Posterior vena cava (tissue), 2 donors: ENCODE data around the gene SHROOM3. TPM values are rescaled to one million over a fixed set of nuclear protein-coding genes. Genes with fewer than 3 reads are reported as not detected.

Source experiments
- DNase-seq: peaks from one replicate; pipeline ENCODE4 v3.0.0-alpha.2; 2020; ENCODE audit warnings: low spot score
- intact Hi-C, 2 donors: fragments of 100-400 bp; cut with DNase I; formaldehyde crosslinking; loops; one replicate each; pipeline versions ENCODE4 v1.14.1 to v1.14.2; 2022 to 2023
- total RNA-seq, 2 donors: library from RNA; stranded (reverse); fragmentation: NEBNext Ultra II Directional; extraction: Animal tissue kit (Norgen Biotek cat#: 25700); gene quantifications; one replicate each; pipeline ENCODE4 v1.2.1, GENCODE V29; 2021
- donor health status: DM: yes; HTN: yes; CAD: no.
- donor health status: DM: yes; HTN: yes; CAD: no.

SHROOM3 gene
- total RNA-seq, 2 donors from 2014 or later = 71.4 to 77.8 TPM

- no peak for DNase-seq
- intact Hi-C loops = no loop called here
These were observed 228.8 kb downstream of the SHROOM3 start for GRCh38 chr4:76663824-76664223.

DNA sequence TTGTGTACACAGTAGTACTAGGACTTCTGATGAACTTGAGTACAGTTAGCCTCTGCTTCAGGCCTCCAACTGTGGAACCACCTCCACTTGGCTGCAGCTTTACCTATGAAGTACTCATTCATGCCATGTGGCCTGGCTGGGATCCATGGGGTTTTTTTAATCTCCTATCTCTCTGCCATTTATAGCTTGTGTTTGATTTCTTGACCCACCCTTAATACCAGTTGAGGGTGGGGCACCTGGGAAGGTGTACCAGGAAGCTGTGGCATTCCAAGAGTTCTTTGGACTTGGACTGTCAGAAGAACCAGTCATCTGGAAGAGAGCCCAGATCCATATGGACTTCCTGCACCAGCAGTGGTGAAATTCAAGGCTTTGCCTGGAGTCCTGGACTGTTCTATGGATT is 230.1 kb downstream of the SHROOM3 start:
- no peak for DNase-seq
- intact Hi-C loops = no loop called here

- intact Hi-C loops = no loop called here
- DNase-seq = no peak
These were observed 230.7 kb downstream of the SHROOM3 start for GRCh38 chr4:76665721-76666120.

DNA sequence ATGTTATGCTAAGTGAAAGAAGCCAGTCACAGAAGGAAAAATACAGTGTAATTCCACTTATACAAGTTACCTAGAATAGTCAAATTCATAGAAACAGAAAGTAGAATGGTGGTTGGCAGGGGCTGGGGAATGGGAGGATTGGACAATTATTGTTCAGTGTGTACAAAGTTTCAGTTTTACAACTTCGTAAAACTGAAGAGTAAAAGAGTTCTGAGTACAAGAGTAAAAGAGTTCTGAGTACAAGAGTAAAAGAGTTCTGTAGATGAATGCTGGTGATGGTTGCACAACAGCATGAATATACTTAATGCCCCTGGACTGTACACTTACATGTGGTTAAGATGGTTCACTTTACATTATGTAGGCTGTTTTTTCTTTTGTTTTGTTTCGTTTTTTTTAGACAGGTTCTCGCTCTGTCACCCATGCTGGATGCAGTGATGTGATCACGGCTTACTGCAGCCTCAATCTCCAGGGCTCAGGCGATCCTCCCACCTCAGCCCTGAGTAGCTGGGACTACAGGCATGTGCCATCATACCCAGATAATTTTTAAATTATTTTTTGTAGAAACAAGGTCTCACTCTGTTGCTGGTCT is 232.0 kb downstream of the SHROOM3 start:
- no peak for DNase-seq
- intact Hi-C loops = no loop called here

DNA sequence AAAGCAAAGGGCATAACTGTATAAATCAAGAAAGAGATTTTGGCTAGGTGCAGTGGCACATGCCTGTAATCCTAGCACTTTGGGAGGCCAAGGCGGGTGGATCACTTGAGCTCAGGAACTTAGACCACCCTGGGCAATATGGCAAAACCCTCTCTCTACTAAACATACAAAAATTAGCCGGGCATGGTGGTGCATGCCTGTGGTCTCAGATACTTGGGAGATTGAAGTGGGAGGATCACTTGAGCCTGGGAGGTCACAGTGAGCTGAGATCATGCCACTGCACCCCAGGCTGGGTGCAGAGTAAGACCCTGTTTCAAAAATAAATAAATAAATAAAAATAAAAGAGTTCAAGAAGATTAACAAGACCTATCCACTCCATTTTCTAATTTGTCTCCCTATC is 235.6 kb downstream of the SHROOM3 start:
- intact Hi-C loops = no loop called here
- no peak for DNase-seq

GRCh38 chr4:76673362-76673761 is 238.3 kb downstream of the SHROOM3 start:
- intact Hi-C loops = no loop called here
- no peak for DNase-seq

DNA sequence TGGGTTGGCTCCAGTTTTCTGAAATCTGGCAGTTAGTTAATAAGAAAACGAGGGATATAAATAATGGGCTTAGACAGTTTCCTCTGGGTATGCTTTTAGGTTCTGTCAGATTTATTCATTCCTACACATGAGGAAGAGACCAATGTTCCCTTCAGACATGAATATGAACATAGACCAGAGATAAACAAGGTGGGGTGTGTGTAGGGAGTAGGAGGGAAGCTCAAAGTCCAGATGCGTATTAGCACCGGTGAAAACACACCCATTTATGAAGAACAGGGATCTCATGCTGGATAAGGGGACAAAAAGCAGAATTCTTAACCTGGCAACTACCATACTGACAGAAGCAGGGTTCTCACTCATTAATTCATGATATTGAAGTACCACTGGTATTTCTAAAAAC is 240.0 kb downstream of the SHROOM3 start:
- intact Hi-C loops = no loop called here
- no peak for DNase-seq

GRCh38 chr4:76677571-76678326 is 242.7 kb downstream of the SHROOM3 start:
- DNase-seq = no peak
- intact Hi-C loops = no loop called here

DNA sequence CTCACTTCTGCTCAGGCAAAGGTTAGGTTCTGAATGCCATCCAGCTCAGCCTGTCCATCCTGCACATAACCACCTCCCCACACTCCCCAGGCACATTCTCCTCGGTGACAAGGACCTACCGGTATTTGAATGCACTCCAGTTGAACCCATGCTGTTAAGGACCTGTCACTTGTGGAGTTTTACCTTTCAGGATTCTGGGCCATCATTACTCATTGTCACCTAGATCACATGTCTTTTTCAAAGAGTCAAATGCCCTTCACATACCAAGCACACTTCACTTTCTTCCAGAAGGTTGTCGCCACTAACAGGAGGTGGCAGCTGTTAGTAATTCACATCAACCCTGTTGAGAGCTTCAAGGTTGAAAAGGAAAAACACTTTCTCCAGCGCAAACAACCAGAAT is 244.7 kb downstream of the SHROOM3 start:
- DNase-seq = no peak
- intact Hi-C loops = no loop called here

DNA sequence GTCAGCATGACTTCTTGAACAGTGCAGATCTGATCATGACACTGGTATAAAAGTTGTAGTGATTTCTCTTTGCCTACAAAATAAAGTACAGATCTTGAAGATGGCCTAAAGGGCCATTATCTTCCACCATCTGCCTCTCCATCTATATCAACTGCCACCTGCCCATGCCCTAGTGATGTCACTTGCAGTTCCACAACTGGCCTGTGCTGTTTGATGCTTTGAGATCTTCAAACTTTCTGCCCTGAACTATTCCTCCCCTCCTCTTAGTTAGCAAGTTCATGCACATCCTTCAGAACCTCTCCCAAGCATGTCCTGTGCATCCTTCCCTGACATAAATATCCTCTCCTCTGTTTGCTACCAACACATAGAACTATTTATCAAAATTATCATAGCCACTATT is 245.9 kb downstream of the SHROOM3 start:
- intact Hi-C loops = no loop called here
- no peak for DNase-seq

DNA sequence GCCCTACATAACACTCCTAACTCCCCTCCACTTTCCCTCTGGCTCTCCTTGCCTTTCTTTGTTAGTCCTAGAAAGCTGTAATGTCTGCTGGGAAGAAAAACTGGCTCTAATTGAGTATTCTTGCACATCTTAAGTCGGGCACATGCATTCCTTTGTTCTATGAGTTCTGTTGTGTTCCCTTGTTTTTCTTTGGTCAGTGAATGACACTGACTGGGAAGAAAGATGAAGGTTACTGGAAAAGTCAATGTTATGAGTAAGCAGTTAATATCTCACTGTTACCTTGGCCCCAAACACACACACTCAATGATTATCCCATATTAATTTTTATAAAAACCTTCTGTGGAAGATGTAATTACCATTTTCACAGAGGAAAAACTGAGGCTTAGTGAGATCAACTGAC is 247.0 kb downstream of the SHROOM3 start:
- DNase-seq = no peak
- intact Hi-C loops = no loop called here

DNA sequence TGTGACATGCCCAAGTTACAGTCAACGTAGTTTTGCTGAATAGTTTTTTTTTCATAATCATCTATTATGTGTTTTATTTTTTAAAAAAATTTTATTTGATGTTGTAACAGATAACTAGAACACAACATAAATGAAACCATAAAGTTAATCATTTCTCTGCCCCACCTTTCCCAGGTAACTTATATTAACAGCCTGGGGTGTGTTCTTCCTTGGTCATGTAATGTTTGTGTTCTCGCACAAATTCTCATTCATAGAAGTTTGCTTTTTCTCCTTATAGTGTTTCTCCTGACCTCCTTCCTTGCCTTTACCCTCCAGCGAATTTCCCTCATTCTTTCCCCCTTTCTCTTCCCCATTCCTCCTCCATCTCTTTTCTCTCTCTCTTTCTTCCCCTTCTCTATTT is 248.1 kb downstream of the SHROOM3 start:
- DNase-seq = no peak
- intact Hi-C loops = no loop called here

- DNase-seq = no peak
- intact Hi-C loops = no loop called here
These were observed 252.9 kb downstream of the SHROOM3 start for GRCh38 chr4:76687746-76688448.

- intact Hi-C loops = no loop called here
- no peak for DNase-seq
These were observed 253.7 kb downstream of the SHROOM3 start for GRCh38 chr4:76688619-76689144.

DNA sequence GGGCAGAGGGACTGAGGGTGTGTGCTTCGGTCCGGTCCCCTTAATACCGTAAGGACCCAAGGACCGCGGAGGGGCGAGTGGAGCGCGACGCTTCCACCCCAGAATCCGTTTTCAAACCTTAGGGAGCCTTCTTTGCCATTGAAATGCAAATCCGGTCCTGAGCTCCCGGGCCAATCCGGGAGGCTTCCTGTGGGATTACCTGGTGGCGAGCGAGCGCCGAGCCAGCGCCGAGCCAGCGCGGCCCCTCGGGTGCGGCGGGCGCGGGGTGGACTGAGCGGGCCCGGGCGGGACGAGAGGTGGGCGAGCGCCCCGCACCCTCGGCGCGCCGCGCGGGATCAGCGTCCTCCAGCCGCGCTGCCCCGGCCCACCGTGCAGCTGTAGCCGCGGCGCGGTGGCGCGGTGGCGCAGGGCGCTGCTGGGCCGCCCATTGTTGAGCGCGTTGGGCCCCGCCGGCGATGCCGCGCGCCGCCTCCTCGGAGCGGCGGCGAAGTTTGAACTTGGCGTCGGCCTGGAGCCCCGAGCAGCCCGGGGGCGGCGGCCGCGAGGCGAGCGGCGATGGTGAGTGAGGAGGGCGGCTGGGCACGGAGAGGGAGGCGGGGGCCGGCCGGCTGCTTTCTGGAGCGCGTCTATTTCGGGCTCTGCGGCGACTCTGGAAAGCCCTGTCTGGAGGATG is 254.3 kb downstream of the SHROOM3 start:
- intact Hi-C loops = no loop called here
- peak; percentile 85 for DNase-seq

DNA sequence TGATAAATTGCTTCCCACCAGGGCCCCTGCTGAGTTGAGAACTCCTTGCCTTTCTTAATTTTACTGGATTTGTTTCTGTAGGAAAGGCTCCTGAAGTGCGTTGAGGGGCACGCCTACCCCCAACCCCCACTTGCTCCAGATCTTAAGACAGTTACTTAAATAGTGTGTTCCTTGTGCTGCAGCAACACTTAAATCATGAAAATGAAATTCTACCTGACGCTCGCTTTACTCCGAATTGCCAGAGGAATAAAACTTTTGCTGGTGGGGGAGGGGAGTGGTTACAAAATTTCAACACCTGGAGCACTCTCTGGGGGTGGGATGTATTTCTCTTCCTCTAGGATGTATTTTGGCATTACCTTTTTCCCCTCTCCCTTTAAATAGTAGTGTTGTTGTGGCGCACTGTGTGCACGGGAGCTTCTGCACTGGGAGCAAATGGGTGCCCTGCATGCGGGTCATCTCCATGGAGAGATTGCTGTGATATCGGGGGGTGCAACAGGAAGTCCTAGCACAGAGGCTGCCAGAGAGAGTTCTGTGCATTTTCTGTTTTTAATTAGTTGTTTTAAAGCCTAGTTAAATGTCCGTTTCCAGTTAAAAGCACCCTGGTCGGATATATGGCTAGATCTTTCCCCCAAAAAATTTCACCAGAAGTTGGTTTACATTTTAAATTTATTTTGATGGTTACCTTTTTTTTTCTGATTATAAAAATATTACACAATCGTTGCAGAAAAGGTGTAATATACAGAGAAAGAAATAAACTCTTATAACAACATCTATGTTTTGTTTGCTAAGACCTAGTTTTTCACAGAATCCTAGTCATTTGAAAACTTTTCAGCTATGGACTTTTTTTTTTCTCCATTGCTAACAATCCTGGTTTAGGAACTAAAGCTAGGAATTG is 255.2 kb downstream of the SHROOM3 start:
- intact Hi-C loops = loop anchor here in 1 of 2 donors (5.0 kb wide), 1 partner anchor 52 kb away; no protein-coding TSS in a partner anchor
- no peak for DNase-seq

- DNase-seq = no peak
- intact Hi-C loops = loop anchor here in 1 of 2 donors (5.0 kb wide), 1 partner anchor 51 kb away; no protein-coding TSS in a partner anchor
These were observed 255.9 kb downstream of the SHROOM3 start for GRCh38 chr4:76690906-76691275.

DNA sequence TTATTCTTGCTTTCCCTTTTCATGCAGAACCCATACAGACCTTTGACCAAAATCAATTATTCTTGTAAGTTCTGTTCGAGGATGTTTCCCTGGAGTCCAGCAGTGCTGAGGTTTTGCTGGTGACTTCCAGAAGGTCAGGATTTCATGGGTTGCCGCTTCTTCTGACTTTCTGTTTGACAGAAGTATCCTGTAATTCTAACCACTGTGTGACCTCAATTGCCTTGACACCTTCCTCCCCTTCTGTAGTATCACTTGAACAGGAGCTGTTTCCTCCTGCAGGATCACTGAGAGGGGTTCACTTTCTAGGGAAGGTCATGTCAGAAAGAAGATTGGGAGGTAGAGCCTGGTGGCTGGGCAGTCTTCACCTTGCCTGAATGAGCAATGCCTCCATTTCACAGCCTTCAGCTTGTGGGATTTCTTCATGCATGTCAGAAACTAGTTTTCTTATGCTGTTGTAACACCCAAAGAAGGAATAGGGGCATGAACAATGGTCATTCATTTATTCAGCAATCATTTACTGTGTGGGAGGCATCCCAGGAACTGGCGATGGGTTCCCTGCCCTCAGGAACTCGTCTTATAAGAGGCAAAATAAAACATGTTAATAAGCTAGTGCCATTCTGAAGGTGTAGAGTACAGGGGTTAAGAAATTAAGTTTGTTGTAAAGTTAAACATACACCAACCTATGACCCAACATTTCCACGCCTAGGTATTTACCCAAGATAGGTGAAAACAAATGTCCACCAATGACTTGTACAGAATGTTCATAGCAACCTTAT is 257.0 kb downstream of the SHROOM3 start:
- no peak for DNase-seq
- intact Hi-C loops = loop anchor here in 1 of 2 donors (5.0 kb wide), 1 partner anchor 50 kb away; no protein-coding TSS in a partner anchor
